Upper lobe of left lung (tissue), 6 donors: Measurements from ENCODE around the gene SYNPR. TPM values are rescaled to one million over a fixed set of nuclear protein-coding genes. Genes with fewer than 3 reads are reported as not detected.

Experiments
- ATAC-seq, 2 donors: fragments of 200-7000 bp; cut with Tn5 transposase; one replicate each; pipeline ENCODE4 v1.9.1; 2022; ENCODE audit warnings: mild to moderate bottlenecking in 2 of 2, moderate library complexity in 2 of 2; ENCODE audit not compliant: low FRiP score in 2 of 2
- DNase-seq, 2 donors: peaks; one replicate each; pipeline ENCODE4 v3.0.0-alpha.2; 2019 to 2020
- H3K27ac ChIP-seq, 4 donors: fragments of 200-600 bp; sonication (generic); one replicate each; pipeline ENCODE4 v1.5.1; 2016 to 2019
- H3K27me3 ChIP-seq, 4 donors: fragments of 200-600 bp; sonication (generic); one replicate each; pipeline ENCODE4 v1.5.1; 2017 to 2019
- H3K36me3 ChIP-seq, 4 donors: fragments of 200-600 bp; sonication (generic); one replicate each; pipeline ENCODE4 v1.5.1; 2016 to 2019
- H3K4me1 ChIP-seq, 4 donors: fragments of 200-600 bp; sonication (generic); one replicate each; pipeline ENCODE4 v1.5.1; 2018 to 2019
- H3K4me3 ChIP-seq, 4 donors: fragments of 200-600 bp; sonication (generic); one replicate each; pipeline ENCODE4 v1.5.1; 2017 to 2019; ENCODE audit warnings: mild to moderate bottlenecking in 2 of 4, moderate library complexity in 1 of 4
- H3K9me3 ChIP-seq, 4 donors: fragments of 200-600 bp; sonication (generic); one replicate each; pipeline ENCODE4 v1.5.1; 2018 to 2019
- EP300 ChIP-seq, 4 donors: sonication (generic); formaldehyde crosslinking; IDR thresholded peaks; one replicate each; pipeline ENCODE4 v1.5.1; 2017; ENCODE audit warnings: antibody characterized with exemption in 4 of 4, control low read depth in 2 of 4
- POLR2A ChIP-seq, 4 donors: fragments of 450-650 bp; IDR thresholded peaks; one replicate each; pipeline ENCODE4 v1.5.1; 2016 to 2017; ENCODE audit warnings: antibody characterized with exemption in 4 of 4, mild to moderate bottlenecking in 2 of 4
- POLR2AphosphoS5 ChIP-seq, 2 donors: sonication (generic); formaldehyde crosslinking; IDR thresholded peaks; one replicate each; pipeline ENCODE4 v1.5.1; 2017; ENCODE audit warnings: antibody characterized with exemption in 2 of 2
- WGBS, 2 donors: methylation state at CpG; one replicate each; pipeline ENCODE4 v1.1.5; 2017 to 2018; 5-methylcytosine and 5-hydroxymethylcytosine counted together
- total RNA-seq, 6 donors: library from RNA; depleted of rRNA in 4 of 6; stranded (reverse); fragments of >200 nt in 4 of 6; gene quantifications; one replicate each; pipeline versions ENCODE4 v1.1.0 to v1.2.1, GENCODE V29; 2016 to 2021
- TF ChIP-seq, protein P1 (sequence below), 6 experiments: fragments of 450-650 bp in 4 of 6; fragments of 200-600 bp in 2 of 6; sonication (generic) in 2 of 6; IDR thresholded peaks; one replicate each; pipeline ENCODE4 v1.5.1; 2016 to 2019; ENCODE audit warnings: antibody characterized with exemption in 6 of 6
- donor health status: DM: no; HTN: no; CAD: no; lungs with moderate emphysema.
- donor health status: DM: no; HTN: yes; CAD: no; lungs with severe emphysema.

SYNPR gene
- total RNA-seq, 6 donors from 2014 or later, result not detected

DNA sequence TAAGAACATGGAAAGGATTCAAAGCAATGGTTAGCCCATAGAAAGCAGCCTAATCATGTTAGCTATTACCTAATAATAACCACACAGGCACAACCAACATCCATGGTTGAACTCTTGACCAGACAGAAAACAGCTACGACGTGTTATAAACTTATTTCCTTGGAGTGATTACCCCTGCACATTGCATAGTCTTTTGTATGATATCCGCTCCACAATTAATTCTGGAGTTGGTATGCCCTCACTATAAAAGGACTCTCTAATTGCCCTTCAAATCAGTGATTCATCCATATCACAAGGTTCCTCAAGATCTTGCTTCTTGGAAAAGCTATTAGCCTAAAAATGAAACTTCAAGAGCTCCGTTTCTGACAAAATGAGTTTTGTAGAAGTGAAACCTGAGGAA lies 117.9 kb downstream of the SYNPR start:
- DNase-seq, result no peak
- ATAC-seq, result no peak
- H3K4me1 ChIP-seq, result no peaks in the 10 kb centered on the region
- H3K27me3 ChIP-seq, result no peaks in the 10 kb centered on the region
- no peak for TF ChIP-seq EP300 (IDR thresholded peaks at IDR 0.05)
- TF ChIP-seq POLR2AphosphoS5 (IDR thresholded peaks at IDR 0.05), result no peak
- TF ChIP-seq, protein P1, sequence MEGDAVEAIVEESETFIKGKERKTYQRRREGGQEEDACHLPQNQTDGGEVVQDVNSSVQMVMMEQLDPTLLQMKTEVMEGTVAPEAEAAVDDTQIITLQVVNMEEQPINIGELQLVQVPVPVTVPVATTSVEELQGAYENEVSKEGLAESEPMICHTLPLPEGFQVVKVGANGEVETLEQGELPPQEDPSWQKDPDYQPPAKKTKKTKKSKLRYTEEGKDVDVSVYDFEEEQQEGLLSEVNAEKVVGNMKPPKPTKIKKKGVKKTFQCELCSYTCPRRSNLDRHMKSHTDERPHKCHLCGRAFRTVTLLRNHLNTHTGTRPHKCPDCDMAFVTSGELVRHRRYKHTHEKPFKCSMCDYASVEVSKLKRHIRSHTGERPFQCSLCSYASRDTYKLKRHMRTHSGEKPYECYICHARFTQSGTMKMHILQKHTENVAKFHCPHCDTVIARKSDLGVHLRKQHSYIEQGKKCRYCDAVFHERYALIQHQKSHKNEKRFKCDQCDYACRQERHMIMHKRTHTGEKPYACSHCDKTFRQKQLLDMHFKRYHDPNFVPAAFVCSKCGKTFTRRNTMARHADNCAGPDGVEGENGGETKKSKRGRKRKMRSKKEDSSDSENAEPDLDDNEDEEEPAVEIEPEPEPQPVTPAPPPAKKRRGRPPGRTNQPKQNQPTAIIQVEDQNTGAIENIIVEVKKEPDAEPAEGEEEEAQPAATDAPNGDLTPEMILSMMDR (IDR thresholded peaks at IDR 0.05), result no peak
- no peak for TF ChIP-seq POLR2A (IDR thresholded peaks at IDR 0.05)
- H3K27ac ChIP-seq, result no peak overlapping the region
- 70 to 73% methylated on average over 4 of the region's 4 CpGs for WGBS, 2 donors
- H3K4me3 ChIP-seq, result no peak overlapping the region
- no peaks in the 10 kb centered on the region for H3K9me3 ChIP-seq
- H3K36me3 ChIP-seq, result no peaks in the 10 kb centered on the region

GRCh38 chr3:63400246-63400860 lies 122.2 kb downstream of the SYNPR start:
- H3K36me3 ChIP-seq, result no peaks in the 10 kb centered on the region
- H3K27ac ChIP-seq, result no peak overlapping the region
- H3K27me3 ChIP-seq, result no peaks in the 10 kb centered on the region
- H3K4me3 ChIP-seq, result no peak overlapping the region
- WGBS, 2 donors, result 64 to 69% methylated on average over 6 of the region's 6 CpGs
- H3K4me1 ChIP-seq, result no peaks in the 10 kb centered on the region
- no peak for ATAC-seq
- TF ChIP-seq POLR2A (IDR thresholded peaks at IDR 0.05) (no peak), POLR2AphosphoS5 (IDR thresholded peaks at IDR 0.05) (no peak), EP300 (IDR thresholded peaks at IDR 0.05) (no peak)
- TF ChIP-seq, protein P1 (IDR thresholded peaks at IDR 0.05), result no peak
- no peaks in the 10 kb centered on the region for H3K9me3 ChIP-seq
- DNase-seq, result no peak

DNA sequence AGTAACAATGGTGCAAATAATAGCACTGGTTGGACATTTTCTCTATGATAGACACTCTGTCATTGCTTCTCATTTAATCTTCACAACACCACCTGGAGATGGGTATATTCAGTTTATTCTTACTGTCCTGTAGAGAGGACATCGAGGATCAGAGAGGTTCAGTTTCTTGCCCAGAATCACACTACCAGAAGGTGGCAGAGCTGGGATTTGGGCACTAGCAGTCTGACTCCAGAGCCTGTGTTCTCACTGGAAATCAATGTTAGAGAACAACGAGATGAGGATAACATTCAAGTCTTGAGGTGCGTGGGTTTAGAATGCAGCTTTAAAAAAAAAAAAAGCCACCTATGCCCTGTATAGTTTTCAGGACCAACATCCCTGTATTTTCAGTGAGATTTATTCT lies 127.8 kb downstream of the SYNPR start:
- no peak overlapping the region for H3K4me3 ChIP-seq
- H3K27ac ChIP-seq, result no peak overlapping the region
- TF ChIP-seq POLR2AphosphoS5 (IDR thresholded peaks at IDR 0.05), result no peak
- no peak for TF ChIP-seq POLR2A (IDR thresholded peaks at IDR 0.05)
- TF ChIP-seq EP300 (IDR thresholded peaks at IDR 0.05), result no peak
- TF ChIP-seq, protein P1 (IDR thresholded peaks at IDR 0.05), result no peak
- H3K9me3 ChIP-seq, result no peaks in the 10 kb centered on the region
- no peaks in the 10 kb centered on the region for H3K36me3 ChIP-seq
- no peaks in the 10 kb centered on the region for H3K27me3 ChIP-seq
- H3K4me1 ChIP-seq, result no peaks in the 10 kb centered on the region
- 77 to 89% methylated on average over 3 of the region's 3 CpGs for WGBS, 2 donors
- no peak for DNase-seq
- ATAC-seq, result no peak

DNA sequence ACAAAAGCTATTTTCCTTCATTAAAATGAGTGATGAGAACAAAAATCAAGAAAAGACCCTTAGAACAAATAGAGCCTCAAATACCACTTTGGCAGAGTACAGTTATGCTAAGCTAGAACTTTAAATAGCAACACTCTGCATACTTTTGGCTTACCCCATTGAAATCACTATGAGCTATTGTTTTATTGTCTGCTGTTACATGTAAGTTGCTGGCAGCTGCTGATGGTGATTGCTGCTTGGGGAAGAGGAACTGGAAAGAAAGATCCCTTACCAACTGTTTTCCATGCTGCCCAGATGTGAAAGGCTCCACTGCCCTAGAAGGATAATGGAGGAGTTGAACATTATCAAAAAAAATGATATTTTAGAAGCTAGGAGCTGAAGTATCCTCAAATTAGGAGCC lies 135.4 kb downstream of the SYNPR start:
- no peaks in the 10 kb centered on the region for H3K27me3 ChIP-seq
- TF ChIP-seq POLR2AphosphoS5 (IDR thresholded peaks at IDR 0.05) (no peak), POLR2A (IDR thresholded peaks at IDR 0.05) (no peak), EP300 (IDR thresholded peaks at IDR 0.05) (no peak)
- TF ChIP-seq, protein P1 (IDR thresholded peaks at IDR 0.05), result no peak
- no peak overlapping the region for H3K4me3 ChIP-seq
- H3K9me3 ChIP-seq, result no peaks in the 10 kb centered on the region
- ATAC-seq (no peak), DNase-seq (no peak)
- no peak overlapping the region for H3K27ac ChIP-seq
- H3K4me1 ChIP-seq, result no peaks in the 10 kb centered on the region
- no peaks in the 10 kb centered on the region for H3K36me3 ChIP-seq

DNA sequence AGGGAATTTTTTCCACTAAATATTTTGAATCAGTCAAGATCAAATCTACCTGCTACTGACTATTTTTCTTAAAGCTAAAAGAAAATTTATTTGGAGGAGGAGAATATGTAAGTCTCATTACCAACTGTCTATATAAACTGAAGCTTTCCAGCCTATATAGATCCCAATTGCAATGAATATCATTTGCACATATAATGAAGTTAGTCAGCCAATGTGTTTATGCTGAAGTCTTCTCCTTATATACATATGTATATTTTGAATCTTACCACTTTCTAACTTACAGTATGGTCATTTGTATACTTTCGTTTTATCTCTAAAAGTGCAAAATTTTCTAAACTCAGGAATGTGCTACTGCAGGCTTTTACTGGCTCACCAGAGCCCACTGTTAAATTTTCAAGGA lies 136.5 kb downstream of the SYNPR start:
- WGBS, 2 donors, result 59 to 67% methylated on average over 1 of the region's 1 CpG
- no peak overlapping the region for H3K4me3 ChIP-seq
- no peak for ATAC-seq
- no peak for TF ChIP-seq POLR2A (IDR thresholded peaks at IDR 0.05)
- TF ChIP-seq EP300 (IDR thresholded peaks at IDR 0.05), result no peak
- TF ChIP-seq, protein P1 (IDR thresholded peaks at IDR 0.05), result no peak
- no peak for TF ChIP-seq POLR2AphosphoS5 (IDR thresholded peaks at IDR 0.05)
- H3K4me1 ChIP-seq, result no peaks in the 10 kb centered on the region
- H3K27ac ChIP-seq, result no peak overlapping the region
- H3K9me3 ChIP-seq, result no peaks in the 10 kb centered on the region
- no peaks in the 10 kb centered on the region for H3K36me3 ChIP-seq
- H3K27me3 ChIP-seq, result no peaks in the 10 kb centered on the region
- DNase-seq, result no peak
